OCI-LY1 (cell line): Measurements from ENCODE around the gene LYPD1.

Experiments
- H2AFZ ChIP-seq: fragments of 200-600 bp; sonication (generic), shearing (Covaris generic); 2 replicates; pipeline ENCODE4 v1.6.0; 2014; ENCODE audit warnings: antibody characterized with exemption, mild to moderate bottlenecking, low read length
- H3F3A ChIP-seq: fragments of 200-600 bp; sonication (generic), shearing (Covaris generic); 2 replicates; pipeline ENCODE4 v1.6.0; 2014; ENCODE audit warnings: mild to moderate bottlenecking, antibody characterized with exemption, low read length, moderate library complexity; ENCODE audit not compliant: insufficient read depth
- H3K27ac ChIP-seq: fragments of 200-600 bp; sonication (generic); 2 replicates; pipeline ENCODE4 v1.5.1; 2014; ENCODE audit warnings: low read length, mixed run types, mild to moderate bottlenecking, low read depth; ENCODE audit not compliant: poor library complexity, severe bottlenecking
- H3K27me3 ChIP-seq: fragments of 200-600 bp; sonication (generic); 2 replicates; pipeline ENCODE4 v1.6.0; 2014; ENCODE audit warnings: antibody characterized with exemption, mild to moderate bottlenecking, low read length, moderate library complexity; ENCODE audit not compliant: insufficient read depth
- H3K36me3 ChIP-seq: fragments of 200-600 bp; sonication (generic); 2 replicates; pipeline ENCODE4 v1.6.1; 2014; ENCODE audit warnings: mild to moderate bottlenecking, antibody characterized with exemption, low read length, moderate library complexity, mixed read lengths; ENCODE audit not compliant: insufficient read depth
- H3K4me1 ChIP-seq: fragments of 200-600 bp; sonication (generic); 2 replicates; pipeline ENCODE4 v1.5.1; 2014; ENCODE audit warnings: mild to moderate bottlenecking, low read length, moderate library complexity; ENCODE audit not compliant: insufficient read depth, severe bottlenecking
- H3K4me2 ChIP-seq: fragments of 200-600 bp; sonication (generic), shearing (Covaris generic); 2 replicates; pipeline ENCODE4 v1.6.1; 2014; ENCODE audit warnings: low read length
- H3K4me3 ChIP-seq: fragments of 200-600 bp; sonication (generic); 2 replicates; pipeline ENCODE4 v1.5.1; 2014; ENCODE audit warnings: low read length, low read depth, mild to moderate bottlenecking, mixed read lengths; ENCODE audit not compliant: poor library complexity, severe bottlenecking
- H3K79me2 ChIP-seq: fragments of 200-600 bp; shearing (Covaris generic); 2 replicates; pipeline ENCODE4 v1.6.1; 2016; ENCODE audit warnings: mixed run types, low read length, mixed read lengths; ENCODE audit not compliant: insufficient read depth
- H3K9ac ChIP-seq: fragments of 200-600 bp; sonication (generic), shearing (Covaris generic); 2 replicates; pipeline ENCODE4 v1.6.1; 2014; ENCODE audit warnings: mild to moderate bottlenecking, low read length, mixed read lengths
- H3K9me2 ChIP-seq: fragments of 200-600 bp; sonication (generic), shearing (Covaris generic); 2 replicates; pipeline ENCODE4 v1.6.1; 2014; ENCODE audit warnings: low read depth, mild to moderate bottlenecking, low read length, mixed read lengths
- H3K9me3 ChIP-seq: fragments of 200-600 bp; shearing (Covaris generic); 2 replicates; pipeline ENCODE4 v1.6.1; 2014; ENCODE audit warnings: low read length, mixed read lengths
- H4K20me1 ChIP-seq: fragments of 200-600 bp; sonication (generic), shearing (Covaris generic); 2 replicates; pipeline ENCODE4 v1.6.0; 2016; ENCODE audit warnings: mild to moderate bottlenecking, low read length; ENCODE audit not compliant: insufficient read depth
- EZH2 ChIP-seq: fragments of 200-600 bp; sonication (generic), shearing (Covaris generic); IDR thresholded peaks from 2 replicates; pipeline ENCODE4 v1.8.0; 2017; ENCODE audit warnings: borderline replicate concordance, mixed run types, mild to moderate bottlenecking, antibody characterized with exemption, low read length, moderate library complexity, mixed read lengths
- TF ChIP-seq, protein P1 (sequence below): fragments of 200-600 bp; sonication (generic), shearing (Covaris generic); IDR thresholded peaks from 2 replicates; pipeline ENCODE4 v1.5.1; 2017; ENCODE audit warnings: mild to moderate bottlenecking, antibody characterized with exemption, low read length, moderate library complexity, mixed read lengths

LYPD1 gene

DNA sequence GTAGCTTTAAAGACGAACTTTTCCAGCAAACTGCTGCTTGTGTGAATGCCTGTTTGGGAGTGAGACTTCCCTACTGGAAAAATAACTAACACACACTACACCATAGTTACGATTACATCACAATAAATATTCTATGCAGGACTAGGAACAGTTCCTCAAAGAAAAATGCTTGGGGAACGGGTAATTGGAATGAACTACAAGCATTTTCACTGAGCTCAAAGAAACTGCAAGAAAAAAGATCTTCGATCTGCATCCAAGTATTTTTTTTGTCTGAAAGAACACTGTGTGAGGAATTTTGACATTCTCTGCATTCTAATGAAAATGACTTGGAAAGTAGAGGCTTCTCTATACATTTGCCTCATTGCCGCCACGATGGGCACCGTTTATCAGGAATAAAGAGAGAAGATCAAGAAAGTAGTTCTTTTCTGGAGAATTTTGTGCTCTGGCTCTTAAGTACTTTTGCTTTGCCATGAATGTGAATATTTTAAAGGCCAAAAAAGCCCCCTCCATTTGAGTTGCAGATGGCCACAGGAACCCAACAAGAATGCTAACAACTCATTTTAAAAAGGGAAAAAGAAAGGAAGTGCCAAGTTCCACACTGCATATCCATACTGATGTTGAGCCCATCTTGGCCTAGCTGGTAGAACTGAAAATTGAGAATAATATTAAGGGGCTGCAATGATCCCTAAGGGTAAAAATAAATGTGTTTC lies 13.6 kb downstream of the LYPD1 start:
- Histone ChIP-seq H3K36me3 (no peaks in the 10 kb centered on the region), H2AFZ (no peak overlapping the region), H4K20me1 (no peaks in the 10 kb centered on the region), H3K4me3 (no peak overlapping the region), H3K4me1 (no peaks in the 10 kb centered on the region), H3K79me2 (no peaks in the 10 kb centered on the region), H3K27me3 (no peaks in the 10 kb centered on the region), H3K27ac (no peak overlapping the region), H3K4me2 (no peak overlapping the region), H3K9me2 (no peaks in the 10 kb centered on the region), H3K9me3 (no peaks in the 10 kb centered on the region), H3K9ac (no peak overlapping the region), H3F3A (no peaks in the 10 kb centered on the region)
- TF ChIP-seq, protein P1, sequence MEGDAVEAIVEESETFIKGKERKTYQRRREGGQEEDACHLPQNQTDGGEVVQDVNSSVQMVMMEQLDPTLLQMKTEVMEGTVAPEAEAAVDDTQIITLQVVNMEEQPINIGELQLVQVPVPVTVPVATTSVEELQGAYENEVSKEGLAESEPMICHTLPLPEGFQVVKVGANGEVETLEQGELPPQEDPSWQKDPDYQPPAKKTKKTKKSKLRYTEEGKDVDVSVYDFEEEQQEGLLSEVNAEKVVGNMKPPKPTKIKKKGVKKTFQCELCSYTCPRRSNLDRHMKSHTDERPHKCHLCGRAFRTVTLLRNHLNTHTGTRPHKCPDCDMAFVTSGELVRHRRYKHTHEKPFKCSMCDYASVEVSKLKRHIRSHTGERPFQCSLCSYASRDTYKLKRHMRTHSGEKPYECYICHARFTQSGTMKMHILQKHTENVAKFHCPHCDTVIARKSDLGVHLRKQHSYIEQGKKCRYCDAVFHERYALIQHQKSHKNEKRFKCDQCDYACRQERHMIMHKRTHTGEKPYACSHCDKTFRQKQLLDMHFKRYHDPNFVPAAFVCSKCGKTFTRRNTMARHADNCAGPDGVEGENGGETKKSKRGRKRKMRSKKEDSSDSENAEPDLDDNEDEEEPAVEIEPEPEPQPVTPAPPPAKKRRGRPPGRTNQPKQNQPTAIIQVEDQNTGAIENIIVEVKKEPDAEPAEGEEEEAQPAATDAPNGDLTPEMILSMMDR, result no peak
- TF ChIP-seq EZH2, result no peak

DNA sequence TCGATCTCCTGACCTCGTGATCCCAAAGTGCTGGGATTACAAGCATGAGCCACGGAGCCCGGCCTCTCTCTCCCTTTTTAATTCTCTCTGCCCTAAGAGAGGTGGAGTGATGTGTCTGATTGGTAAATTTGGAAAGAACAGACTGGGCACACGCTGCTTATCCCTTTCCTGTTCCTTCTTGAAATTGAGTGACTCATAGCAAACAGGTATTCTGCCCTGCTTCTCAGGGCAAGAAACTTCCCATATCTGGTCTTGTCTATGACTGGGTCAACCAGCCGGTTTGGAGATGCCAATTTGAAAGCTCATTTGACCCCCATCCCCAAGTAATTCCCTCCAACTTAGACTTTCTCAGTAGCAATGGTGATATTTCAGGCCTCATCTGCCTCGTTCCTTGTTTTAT lies 15.0 kb downstream of the LYPD1 start:
- H3K79me2 ChIP-seq, result no peaks in the 10 kb centered on the region
- H3F3A ChIP-seq, result no peaks in the 10 kb centered on the region
- TF ChIP-seq, protein P1, result no peak
- no peak for TF ChIP-seq EZH2

DNA sequence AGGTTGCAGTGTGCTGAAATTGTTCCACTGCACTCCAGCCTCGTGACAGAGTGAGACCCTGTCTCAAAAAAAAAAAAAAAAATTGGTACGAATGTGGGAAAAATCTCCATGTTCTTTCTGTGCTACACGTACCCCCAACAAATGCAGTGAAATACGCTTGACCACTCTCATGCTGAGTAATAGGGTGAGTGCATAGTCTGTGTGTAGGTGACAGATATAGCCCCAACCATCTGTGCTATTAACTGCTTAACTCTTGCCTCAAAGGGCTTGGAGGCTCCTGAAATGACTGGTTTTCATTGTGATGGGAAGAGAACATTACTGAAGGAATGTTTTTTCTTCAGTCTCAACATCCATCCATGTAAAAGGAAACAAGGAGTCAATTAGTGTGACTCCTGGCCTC lies 15.7 kb downstream of the LYPD1 start:
- Histone ChIP-seq H2AFZ (no peak overlapping the region), H3K27ac (no peak overlapping the region), H3K36me3 (no peaks in the 10 kb centered on the region), H4K20me1 (no peaks in the 10 kb centered on the region), H3K4me2 (no peak overlapping the region), H3K9me3 (no peaks in the 10 kb centered on the region), H3K27me3 (no peaks in the 10 kb centered on the region), H3F3A (no peaks in the 10 kb centered on the region), H3K79me2 (no peaks in the 10 kb centered on the region), H3K9ac (no peak overlapping the region), H3K4me3 (no peak overlapping the region), H3K4me1 (peaks cover 6% of the 10 kb centered on the region), H3K9me2 (no peaks in the 10 kb centered on the region)
- TF ChIP-seq, protein P1, result no peak
- no peak for TF ChIP-seq EZH2

More for the DNA sequence above, 15.0 kb downstream of the LYPD1 start:
- no peaks in the 10 kb centered on the region for H3K9me3 ChIP-seq
- no peaks in the 10 kb centered on the region for H3K9me2 ChIP-seq
- no peak overlapping the region for H2AFZ ChIP-seq
- no peak overlapping the region for H3K4me3 ChIP-seq
- H3K36me3 ChIP-seq, result no peaks in the 10 kb centered on the region
- no peak overlapping the region for H3K27ac ChIP-seq
- H3K27me3 ChIP-seq, result no peaks in the 10 kb centered on the region
- no peak overlapping the region for H3K4me2 ChIP-seq
- H3K4me1 ChIP-seq, result no peaks in the 10 kb centered on the region
- no peaks in the 10 kb centered on the region for H4K20me1 ChIP-seq
- H3K9ac ChIP-seq, result no peak overlapping the region
